K562 (cell line): ENCODE measurements around the gene FBXO27. TPM values are rescaled to one million over a fixed set of nuclear protein-coding genes. Genes with fewer than 3 reads are reported as not detected.

Source experiments
- BHLHE40 ChIP-seq: IDR thresholded peaks from 2 replicates; pipeline ENCODE4 v1.6.1; 2011; ENCODE audit warnings: low read length, improper control_type of control experiment
- FOSL1 ChIP-seq: fragments of 200-800 bp; sonication (Bioruptor generic); conservative IDR thresholded peaks from 2 replicates; pipeline ENCODE4 v1.6.1; 2016; ENCODE audit warnings: missing genetic modification characterization, missing compliant biosample characterization
- GABPA ChIP-seq: fragments of 200-800 bp; sonication (Bioruptor generic); conservative IDR thresholded peaks from 2 replicates; pipeline ENCODE4 v1.6.1; 2016; ENCODE audit warnings: low read depth, missing genetic modification characterization, missing compliant biosample characterization
- HNRNPUL1 ChIP-seq: fragments of 200-400 bp; formaldehyde crosslinking; IDR thresholded peaks from 2 replicates; pipeline ENCODE4 v1.6.1; 2017; ENCODE audit warnings: low read length
- KAT2B ChIP-seq: IDR thresholded peaks from one replicate; pipeline ENCODE4 v1.6.1; 2012; ENCODE audit warnings: low read depth, mild to moderate bottlenecking, control low read depth, inconsistent platforms, low read length, moderate library complexity
- MAFG ChIP-seq: fragments of 450-650 bp; conservative IDR thresholded peaks from 2 replicates; pipeline ENCODE4 v1.6.1; 2016; ENCODE audit warnings: missing genetic modification characterization, missing compliant biosample characterization
- MTF1 ChIP-seq: fragments of 250-450 bp; sonication (Bioruptor Pico); IDR thresholded peaks from 2 replicates; pipeline ENCODE4 v1.9.0; 2021; ENCODE audit warnings: moderate library complexity, mild to moderate bottlenecking, inconsistent platforms, borderline replicate concordance
- NR4A1 ChIP-seq, 2 experiments: fragments of 250-450 bp in 1 of 2; fragments of 450-650 bp in 1 of 2; sonication (Bioruptor Pico) in 1 of 2; IDR thresholded peaks; 2 replicates each; pipeline versions ENCODE4 v1.4.0 to v1.6.1; 2016 to 2020; ENCODE audit warnings: mild to moderate bottlenecking in 2 of 2, missing compliant biosample characterization in 1 of 2, missing genetic modification characterization in 1 of 2, moderate library complexity in 1 of 2
- RBM39 ChIP-seq: fragments of 200-400 bp; formaldehyde crosslinking; optimal IDR thresholded peaks from 2 replicates; pipeline ENCODE3; 2018; ENCODE audit warnings: low read depth, low read length
- RFX5 ChIP-seq: IDR thresholded peaks from 2 replicates; pipeline ENCODE4 v1.6.1; 2011; ENCODE audit warnings: low read depth, mild to moderate bottlenecking, improper control_type of control experiment, low read length
- TBP ChIP-seq: optimal IDR thresholded peaks from 2 replicates; pipeline ENCODE3; 2011; ENCODE audit warnings: low read depth, low read length, improper control_type of control experiment
- XRCC3 ChIP-seq: fragments of 450-650 bp; IDR thresholded peaks from 2 replicates; pipeline ENCODE4 v1.6.1; 2017; ENCODE audit warnings: mild to moderate bottlenecking, moderate library complexity
- ZBTB8A ChIP-seq: fragments of 450-650 bp; IDR thresholded peaks from 2 replicates; pipeline ENCODE4 v1.6.1; 2018; ENCODE audit warnings: mild to moderate bottlenecking, moderate library complexity; ENCODE audit not compliant: partially characterized antibody
- ZKSCAN3 ChIP-seq: fragments of 250-450 bp; sonication (Bioruptor Pico); IDR thresholded peaks from 2 replicates; pipeline ENCODE4 v1.4.0; 2020
- ZNF143 ChIP-seq: sonication (generic); formaldehyde crosslinking; IDR thresholded peaks from 2 replicates; pipeline ENCODE4 v1.9.0; 2022; ENCODE audit warnings: mild to moderate bottlenecking, missing genetic modification reagents
- ZNF197 ChIP-seq: fragments of 200-800 bp; sonication (Bioruptor generic); IDR thresholded peaks from 2 replicates; pipeline ENCODE4 v1.6.1; 2016; ENCODE audit warnings: low read depth, missing genetic modification characterization, missing compliant biosample characterization
- ZNF212 ChIP-seq: fragments of 450-650 bp; formaldehyde crosslinking; IDR thresholded peaks from 2 replicates; pipeline ENCODE4 v1.4.0; 2020; ENCODE audit warnings: mild to moderate bottlenecking
- ZNF217 ChIP-seq: sonication (generic); formaldehyde crosslinking; IDR thresholded peaks from 2 replicates; pipeline ENCODE4 v1.8.0; 2022; ENCODE audit warnings: mild to moderate bottlenecking, missing genetic modification reagents
- ZNF830 ChIP-seq: fragments of 250-450 bp; sonication (Bioruptor Pico); IDR thresholded peaks from 2 replicates; pipeline ENCODE4 v1.5.0; 2021; ENCODE audit warnings: mild to moderate bottlenecking
- polyA plus RNA-seq, 8 experiments: library from polyadenylated mRNA; depleted of rRNA in 4 of 8; stranded (reverse) in 5 of 8; unstranded in 3 of 8; fragments of >200 nt; fragmentation: Nextera tagmentation in 2 of 8; fragmentation: Illumina TruSeq in 1 of 8; extraction: Ambion mirVana in 2 of 8; extraction: Trizol in 1 of 8; gene quantifications; 2 replicates each; pipeline versions ENCODE4 v1.2.1 to v1.2.3, GENCODE V29; 2011 to 2014; ENCODE audit warnings: inconsistent platforms in 1 of 8, missing spikeins in 1 of 8
- total RNA-seq, 7 experiments: library from RNA; depleted of rRNA in 6 of 7; stranded (reverse); fragments of >200 nt in 6 of 7; fragmentation: Illumina TruSeq in 2 of 7; extraction: Trizol in 2 of 7; gene quantifications; 2 replicates each; pipeline versions ENCODE4 v1.2.1 to v1.2.3, GENCODE V29; 2011 to 2021; ENCODE audit warnings: low replicate concordance in 1 of 7
- TF ChIP-seq, protein P1 (sequence below): sonication (generic); formaldehyde crosslinking; IDR thresholded peaks from 2 replicates; pipeline ENCODE4 v1.8.0; 2023; ENCODE audit warnings: mild to moderate bottlenecking, missing genetic modification reagents
- TF ChIP-seq, protein P2 (sequence below): fragments of 450-650 bp; formaldehyde crosslinking; IDR thresholded peaks from 2 replicates; pipeline ENCODE4 v1.4.0; 2020; ENCODE audit warnings: mild to moderate bottlenecking, mixed read lengths
- TF ChIP-seq, protein P3 (sequence below): sonication (generic); formaldehyde crosslinking; IDR thresholded peaks from 2 replicates; pipeline ENCODE4 v1.8.0; 2022; ENCODE audit warnings: mild to moderate bottlenecking, low read depth, missing genetic modification reagents
- TF ChIP-seq, protein P4 (sequence below): fragments of 250-450 bp; sonication (Bioruptor Pico); IDR thresholded peaks from 2 replicates; pipeline ENCODE4 v1.8.0; 2022; ENCODE audit warnings: moderate library complexity, mild to moderate bottlenecking, inconsistent platforms

Gene FBXO27
- total and polyA plus RNA-seq, 9 of the 15 experiments (the other 6 are each of a cell fraction or from before 2014, with no cell fraction given): 1.8 to 11.0 (median 6.3) TPM

DNA sequence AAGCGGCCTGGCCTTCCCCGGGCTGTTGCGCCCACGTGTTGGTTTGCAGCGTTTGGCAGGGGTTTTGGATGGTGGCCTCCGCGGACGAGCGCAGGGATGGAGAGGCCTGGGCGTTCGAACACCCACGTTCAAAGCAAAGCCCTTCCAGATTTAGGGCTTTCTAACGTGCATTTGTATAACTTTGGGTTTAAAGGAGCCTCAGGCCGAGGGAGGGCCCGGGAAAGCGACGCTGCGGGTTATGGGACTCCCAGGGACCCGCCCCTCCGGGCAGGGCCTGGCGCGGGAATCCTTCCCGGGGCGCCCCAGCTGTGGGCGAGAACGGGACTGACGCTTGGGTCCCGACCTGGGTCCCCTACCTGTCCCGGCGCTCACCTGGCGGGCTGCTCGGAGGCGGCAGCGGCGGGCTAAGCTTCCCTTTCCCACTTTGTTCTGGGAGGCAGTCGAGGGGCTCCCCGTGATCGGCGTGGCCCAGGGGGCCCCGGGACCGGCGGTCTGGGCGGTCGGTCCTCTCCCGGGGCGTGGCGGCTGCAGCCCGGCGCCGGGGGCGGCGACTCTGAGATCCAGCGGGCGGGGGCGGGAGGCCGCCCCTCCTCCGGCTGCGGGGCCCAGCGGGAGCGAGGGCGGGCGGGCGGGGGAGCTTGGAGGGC is 57.0 kb downstream of the FBXO27 start, which contains the start of gene FBXO17 (continued):
- TF ChIP-seq FOSL1 (tag) (no peak), RFX5 (no peak), MTF1 (CRISPR knock-in tag) (no peak), NR4A1 (CRISPR knock-in tag; IDR thresholded peaks at IDR 0.05) (no peak), NR4A1 (tag; IDR thresholded peaks at IDR 0.05) (peak; percentile 31; the same call in 1 of the 2 replicates), ZNF830 (CRISPR knock-in tag) (no peak), ZNF143 (CRISPR knock-in tag) (no peak), GABPA (tag) (no peak), ZKSCAN3 (CRISPR knock-in tag) (no peak), HNRNPUL1 (no peak), MAFG (no peak), ZBTB8A (no peak), XRCC3 (no peak), RBM39 (no peak), ZNF197 (CRISPR knock-in tag) (no peak), ZNF217 (no peak), ZNF212 (CRISPR knock-in tag) (no peak), KAT2B (no peak), TBP (peak; percentile 13), BHLHE40 (no peak; the same call in 1 of the 2 replicates)
- TF ChIP-seq, protein P1, sequence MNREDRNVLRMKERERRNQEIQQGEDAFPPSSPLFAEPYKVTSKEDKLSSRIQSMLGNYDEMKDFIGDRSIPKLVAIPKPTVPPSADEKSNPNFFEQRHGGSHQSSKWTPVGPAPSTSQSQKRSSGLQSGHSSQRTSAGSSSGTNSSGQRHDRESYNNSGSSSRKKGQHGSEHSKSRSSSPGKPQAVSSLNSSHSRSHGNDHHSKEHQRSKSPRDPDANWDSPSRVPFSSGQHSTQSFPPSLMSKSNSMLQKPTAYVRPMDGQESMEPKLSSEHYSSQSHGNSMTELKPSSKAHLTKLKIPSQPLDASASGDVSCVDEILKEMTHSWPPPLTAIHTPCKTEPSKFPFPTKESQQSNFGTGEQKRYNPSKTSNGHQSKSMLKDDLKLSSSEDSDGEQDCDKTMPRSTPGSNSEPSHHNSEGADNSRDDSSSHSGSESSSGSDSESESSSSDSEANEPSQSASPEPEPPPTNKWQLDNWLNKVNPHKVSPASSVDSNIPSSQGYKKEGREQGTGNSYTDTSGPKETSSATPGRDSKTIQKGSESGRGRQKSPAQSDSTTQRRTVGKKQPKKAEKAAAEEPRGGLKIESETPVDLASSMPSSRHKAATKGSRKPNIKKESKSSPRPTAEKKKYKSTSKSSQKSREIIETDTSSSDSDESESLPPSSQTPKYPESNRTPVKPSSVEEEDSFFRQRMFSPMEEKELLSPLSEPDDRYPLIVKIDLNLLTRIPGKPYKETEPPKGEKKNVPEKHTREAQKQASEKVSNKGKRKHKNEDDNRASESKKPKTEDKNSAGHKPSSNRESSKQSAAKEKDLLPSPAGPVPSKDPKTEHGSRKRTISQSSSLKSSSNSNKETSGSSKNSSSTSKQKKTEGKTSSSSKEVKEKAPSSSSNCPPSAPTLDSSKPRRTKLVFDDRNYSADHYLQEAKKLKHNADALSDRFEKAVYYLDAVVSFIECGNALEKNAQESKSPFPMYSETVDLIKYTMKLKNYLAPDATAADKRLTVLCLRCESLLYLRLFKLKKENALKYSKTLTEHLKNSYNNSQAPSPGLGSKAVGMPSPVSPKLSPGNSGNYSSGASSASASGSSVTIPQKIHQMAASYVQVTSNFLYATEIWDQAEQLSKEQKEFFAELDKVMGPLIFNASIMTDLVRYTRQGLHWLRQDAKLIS (CRISPR knock-in tag): no peak
- TF ChIP-seq, protein P2, sequence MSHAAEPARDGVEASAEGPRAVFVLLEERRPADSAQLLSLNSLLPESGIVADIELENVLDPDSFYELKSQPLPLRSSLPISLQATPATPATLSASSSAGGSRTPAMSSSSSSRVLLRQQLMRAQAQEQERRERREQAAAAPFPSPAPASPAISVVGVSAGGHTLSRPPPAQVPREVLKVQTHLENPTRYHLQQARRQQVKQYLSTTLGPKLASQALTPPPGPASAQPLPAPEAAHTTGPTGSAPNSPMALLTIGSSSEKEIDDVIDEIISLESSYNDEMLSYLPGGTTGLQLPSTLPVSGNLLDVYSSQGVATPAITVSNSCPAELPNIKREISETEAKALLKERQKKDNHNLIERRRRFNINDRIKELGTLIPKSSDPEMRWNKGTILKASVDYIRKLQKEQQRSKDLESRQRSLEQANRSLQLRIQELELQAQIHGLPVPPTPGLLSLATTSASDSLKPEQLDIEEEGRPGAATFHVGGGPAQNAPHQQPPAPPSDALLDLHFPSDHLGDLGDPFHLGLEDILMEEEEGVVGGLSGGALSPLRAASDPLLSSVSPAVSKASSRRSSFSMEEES (CRISPR knock-in tag): no peak
- TF ChIP-seq, protein P3, sequence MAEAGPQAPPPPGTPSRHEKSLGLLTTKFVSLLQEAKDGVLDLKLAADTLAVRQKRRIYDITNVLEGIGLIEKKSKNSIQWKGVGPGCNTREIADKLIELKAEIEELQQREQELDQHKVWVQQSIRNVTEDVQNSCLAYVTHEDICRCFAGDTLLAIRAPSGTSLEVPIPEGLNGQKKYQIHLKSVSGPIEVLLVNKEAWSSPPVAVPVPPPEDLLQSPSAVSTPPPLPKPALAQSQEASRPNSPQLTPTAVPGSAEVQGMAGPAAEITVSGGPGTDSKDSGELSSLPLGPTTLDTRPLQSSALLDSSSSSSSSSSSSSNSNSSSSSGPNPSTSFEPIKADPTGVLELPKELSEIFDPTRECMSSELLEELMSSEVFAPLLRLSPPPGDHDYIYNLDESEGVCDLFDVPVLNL (CRISPR knock-in tag): no peak
- TF ChIP-seq, protein P4, sequence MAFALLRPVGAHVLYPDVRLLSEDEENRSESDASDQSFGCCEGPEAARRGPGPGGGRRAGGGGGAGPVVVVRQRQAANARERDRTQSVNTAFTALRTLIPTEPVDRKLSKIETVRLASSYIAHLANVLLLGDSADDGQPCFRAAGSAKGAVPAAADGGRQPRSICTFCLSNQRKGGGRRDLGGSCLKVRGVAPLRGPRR (CRISPR knock-in tag): no peak
